GM19240 (cell line): ENCODE data around the gene OR5L2.
"Not testable (repeated sequence)": the region's sequence is repeated elsewhere in the genome, so short reads cannot be mapped to it uniquely, and the experiment has no call there.

Source experiments
- DNase-seq: peaks from one replicate; pipeline ENCODE4 v3.0.0; 2011; ENCODE audit warnings: low spot score; ENCODE audit not compliant: insufficient read length

OR5L2 gene

DNA sequence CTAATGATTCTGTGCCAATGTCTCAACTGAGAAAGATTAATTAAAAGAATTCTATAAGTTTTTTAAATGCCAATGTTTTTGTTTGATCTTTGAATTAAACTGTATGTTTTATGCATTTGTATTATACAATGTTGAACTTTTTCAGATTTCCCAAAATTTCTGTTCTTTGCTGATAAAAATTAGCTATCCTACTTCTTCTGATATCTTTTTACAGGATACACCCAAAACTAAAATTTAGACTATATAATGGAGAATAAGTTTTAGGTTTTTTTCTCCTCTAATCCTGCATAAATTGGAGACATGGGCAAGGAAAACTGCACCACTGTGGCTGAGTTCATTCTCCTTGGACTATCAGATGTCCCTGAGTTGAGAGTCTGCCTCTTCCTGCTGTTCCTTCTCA lies at the start of gene OR5L2:
TSS of gene OR5L2 (plus strand) at position 301 of the 400 bp plus-strand sequence. CDS start at position 301, 0 bp downstream.
- no peak for DNase-seq

DNA sequence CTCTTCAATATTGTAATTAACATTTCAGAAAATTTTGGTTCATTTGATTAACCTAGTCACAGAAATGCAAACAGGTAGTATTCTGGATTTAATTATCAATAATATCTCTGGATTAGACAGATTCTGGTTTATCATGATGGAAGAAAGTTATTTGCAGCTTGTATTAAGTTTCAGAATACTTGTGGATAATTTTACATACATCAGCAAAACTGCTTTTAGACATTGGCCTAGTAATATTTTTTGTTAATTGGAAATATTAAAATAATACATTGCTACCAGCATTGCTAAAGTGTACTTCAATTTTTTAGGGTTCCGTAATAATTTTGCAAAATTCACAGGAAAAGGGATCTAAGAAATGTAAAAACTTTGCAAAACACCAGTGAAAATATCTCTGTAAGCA lies 35.4 kb upstream of the OR5L2 start:
- DNase-seq: no peak

DNA sequence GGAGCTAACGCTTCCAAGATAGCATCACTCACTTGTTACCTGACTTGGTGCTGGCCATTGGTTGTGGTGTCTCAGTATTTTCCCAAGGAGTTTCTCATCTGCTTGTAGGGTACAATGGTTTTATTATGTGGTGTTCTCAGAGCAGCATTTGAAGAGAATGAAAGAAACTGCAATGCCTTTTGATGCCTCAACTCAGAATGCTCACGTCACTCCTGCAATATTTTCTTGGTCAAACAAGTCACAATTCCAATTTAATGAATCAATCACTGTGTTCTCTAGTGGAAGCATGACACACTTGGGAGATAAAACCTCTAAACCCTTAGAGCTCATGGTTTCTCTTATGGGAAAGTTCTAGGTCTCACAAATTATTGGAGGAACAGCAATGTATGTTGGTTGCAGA lies 33.7 kb upstream of the OR5L2 start:
- DNase-seq: no peak

DNA sequence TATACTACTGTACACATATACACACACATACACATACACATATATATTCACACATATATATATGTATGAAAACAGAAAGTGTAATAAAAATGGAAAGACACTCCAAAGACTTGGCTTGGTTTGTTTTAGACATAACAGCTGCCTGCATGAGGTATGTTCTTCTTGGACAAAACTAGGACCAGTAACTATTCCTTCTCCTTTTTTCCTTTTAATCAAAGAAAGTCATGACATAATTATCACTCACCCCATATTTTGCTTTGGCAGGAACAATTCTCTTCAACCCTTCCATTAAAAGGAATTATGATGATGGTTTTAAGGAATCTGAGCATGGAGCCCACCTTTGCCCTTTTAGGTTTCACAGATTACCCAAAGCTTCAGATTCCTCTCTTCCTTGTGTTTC lies 31.8 kb upstream of the OR5L2 start, which contains the start of gene OR5D14:
TSS of gene OR5D14 (plus strand) at position 301 of the 400 bp plus-strand sequence. CDS start at position 301, 0 bp downstream.
- DNase-seq: no peak

DNA sequence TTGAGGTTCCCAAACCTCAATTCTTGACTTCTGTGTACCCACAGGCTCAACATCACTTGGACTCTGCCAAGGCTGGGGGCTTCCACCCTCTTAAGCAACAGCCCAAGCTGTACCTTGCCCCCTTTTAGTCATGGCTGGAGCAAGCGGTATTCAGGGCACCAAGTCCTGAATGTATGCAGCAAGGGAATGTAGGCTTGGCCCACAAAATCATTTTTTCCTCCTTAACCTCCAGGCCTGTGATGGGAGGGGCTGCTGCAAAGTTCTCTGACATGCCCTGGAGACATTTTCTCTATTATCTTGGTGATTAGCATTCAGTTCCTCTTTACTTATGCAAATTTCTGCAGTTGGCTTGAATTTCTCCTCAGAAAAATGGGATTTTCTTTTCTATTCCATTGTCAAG lies 20.8 kb upstream of the OR5L2 start:
- DNase-seq: no peak

DNA sequence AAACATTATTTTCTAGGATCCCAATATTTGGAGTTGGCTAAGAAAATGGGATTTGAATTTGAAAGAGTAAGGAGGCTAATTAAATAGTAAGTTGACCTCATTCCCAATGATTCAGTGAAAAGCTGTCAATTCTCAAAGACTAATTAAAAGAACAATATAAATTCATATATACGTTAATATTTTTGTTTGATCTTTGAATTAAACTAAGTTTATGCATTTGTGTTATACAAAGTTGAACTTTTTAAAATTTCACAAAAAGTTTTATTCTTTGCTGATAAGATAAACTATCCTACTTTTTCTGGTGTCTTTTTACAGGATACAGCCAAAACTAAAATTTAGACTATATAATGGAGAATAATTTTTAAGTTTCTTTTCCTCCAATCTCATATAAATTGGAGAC lies 16.0 kb upstream of the OR5L2 start, which contains the start of gene OR5L1:
TSS of gene OR5L1 (plus strand) at position 301 of the 400 bp plus-strand sequence. CDS start 100 bp downstream, outside the sequence.
- DNase-seq: no peak

DNA sequence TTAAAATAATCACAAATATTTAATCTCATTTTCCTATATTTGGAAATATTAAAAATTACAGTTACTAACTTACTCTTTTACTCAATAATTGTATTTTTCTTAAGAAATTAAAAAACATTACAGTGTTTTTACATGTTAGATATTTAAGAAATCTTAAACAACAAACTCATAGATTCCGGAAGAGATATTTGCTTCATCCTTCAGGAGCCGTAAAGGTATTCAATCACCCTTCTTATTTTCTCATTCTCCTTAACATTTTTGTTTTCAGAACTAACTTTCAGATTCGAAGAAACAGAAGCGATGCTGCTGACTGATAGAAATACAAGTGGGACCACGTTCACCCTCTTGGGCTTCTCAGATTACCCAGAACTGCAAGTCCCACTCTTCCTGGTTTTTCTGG lies 7.7 kb upstream of the OR5L2 start, which contains the start of gene OR5D18:
TSS of gene OR5D18 (plus strand) at position 301 of the 400 bp plus-strand sequence. CDS start at position 301, 0 bp downstream.
- no peak for DNase-seq

DNA sequence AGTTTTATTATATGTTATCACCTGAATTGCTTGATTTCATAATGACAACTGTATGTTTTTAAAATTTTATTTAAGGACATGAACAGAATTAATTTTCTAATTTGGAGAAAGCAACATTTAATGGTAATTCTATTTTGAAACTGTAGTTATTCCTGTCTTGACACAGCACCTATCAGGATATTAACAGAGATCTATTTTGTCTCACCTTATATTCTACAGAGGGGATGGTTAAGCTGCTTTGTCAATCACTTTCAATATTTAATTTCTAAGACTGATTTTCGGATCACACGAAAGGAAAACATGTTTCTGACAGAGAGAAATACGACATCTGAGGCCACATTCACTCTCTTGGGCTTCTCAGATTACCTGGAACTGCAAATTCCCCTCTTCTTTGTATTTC lies 11.4 kb downstream of the OR5L2 start, which contains the start of gene OR5D16:
TSS of gene OR5D16 (plus strand) at position 301 of the 400 bp plus-strand sequence. CDS start at position 301, 0 bp downstream.
- no peak for DNase-seq

DNA sequence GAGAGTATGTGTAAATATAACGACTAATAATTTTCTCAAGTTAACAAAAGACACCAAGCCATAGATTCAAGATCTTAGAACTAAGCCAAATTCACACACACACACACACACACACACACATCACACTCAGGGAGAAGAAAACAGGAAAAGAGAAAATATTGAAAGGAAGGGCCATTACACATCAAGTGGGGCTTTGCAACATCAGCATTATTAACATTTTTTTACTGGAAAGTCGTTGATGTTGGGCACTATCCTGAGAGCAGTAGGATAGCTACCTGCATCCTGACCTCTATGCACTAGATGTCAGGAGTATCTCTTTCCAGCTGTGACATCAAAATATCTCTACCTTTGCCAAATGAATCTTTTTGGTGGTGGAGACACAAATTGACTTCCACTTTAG lies 20.4 kb downstream of the OR5L2 start:
- DNase-seq: no peak

DNA sequence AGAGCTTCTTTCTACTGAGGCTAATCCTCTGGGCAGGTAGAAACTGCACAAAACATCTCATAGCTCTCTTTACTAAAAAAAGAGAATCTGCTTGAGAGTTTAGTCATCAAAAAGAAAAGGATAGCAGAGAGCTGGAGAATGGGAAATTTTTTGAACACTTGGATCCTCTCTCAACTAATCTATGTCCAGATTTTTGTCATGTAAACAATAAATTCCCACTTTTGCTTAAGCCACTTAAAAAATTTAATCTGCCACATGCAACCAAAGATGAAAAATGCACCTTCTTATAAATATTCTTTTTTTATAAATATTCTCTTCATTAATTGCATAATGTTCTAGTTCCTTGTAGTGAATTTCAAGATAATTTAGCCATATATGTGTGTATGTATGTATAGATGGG lies 22.0 kb downstream of the OR5L2 start:
- no peak for DNase-seq

DNA sequence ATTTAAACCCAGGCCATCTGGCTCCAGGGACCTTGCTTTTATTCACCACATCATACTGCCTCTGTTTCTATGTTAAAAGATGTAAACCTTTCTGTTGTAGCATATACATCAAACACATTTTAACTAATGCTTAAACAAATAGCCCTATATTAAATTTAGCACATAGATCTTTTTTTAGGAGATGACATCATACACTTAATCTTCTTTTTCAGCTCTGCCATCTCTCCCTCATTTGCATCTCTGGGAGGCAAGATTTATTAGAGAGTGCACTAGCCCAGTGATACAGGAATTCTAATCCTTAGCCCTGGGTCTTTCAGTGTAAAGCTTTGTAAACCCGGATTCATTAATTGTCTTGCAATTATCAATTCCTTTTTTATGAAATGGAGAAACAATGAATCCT lies 25.1 kb downstream of the OR5L2 start:
- no peak for DNase-seq

DNA sequence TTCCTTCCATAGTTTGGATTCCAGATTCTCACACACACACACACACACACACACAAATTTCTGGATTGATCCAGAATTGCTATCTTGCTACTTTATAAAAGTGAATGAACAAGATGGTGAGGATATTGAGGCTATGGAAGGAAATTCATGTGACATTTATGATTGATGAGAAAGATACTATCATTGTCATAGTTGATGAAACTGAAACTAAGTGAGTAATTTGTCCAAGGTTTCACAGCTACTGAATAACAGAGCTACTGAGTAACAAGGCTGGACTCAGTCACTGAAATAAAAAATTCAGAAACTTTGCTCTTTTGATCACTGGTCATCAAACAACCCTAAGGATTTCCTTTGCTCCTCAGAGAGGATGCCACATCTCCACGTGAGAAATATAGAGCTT lies 27.7 kb downstream of the OR5L2 start:
- DNase-seq: no peak

DNA sequence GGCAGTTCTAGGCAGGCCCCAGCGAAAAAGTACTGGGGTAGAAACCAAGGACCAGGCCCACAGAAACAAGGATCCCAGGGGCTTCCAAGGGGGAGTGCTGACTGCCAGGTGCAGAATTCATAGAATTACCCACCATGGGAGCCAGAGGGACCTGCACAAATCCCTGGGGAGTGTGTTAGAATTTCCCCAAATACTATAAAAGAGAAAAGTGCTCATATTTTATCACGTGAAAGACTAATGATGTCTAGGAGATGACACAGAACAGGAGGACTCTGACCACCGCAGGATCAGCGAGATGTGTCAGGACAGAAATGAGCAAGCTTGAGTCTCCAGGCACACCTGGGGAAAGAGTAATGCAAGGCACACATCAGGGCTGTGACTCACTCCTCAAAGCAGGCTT lies 40.3 kb downstream of the OR5L2 start:
- not testable (repeated sequence) for DNase-seq

DNA sequence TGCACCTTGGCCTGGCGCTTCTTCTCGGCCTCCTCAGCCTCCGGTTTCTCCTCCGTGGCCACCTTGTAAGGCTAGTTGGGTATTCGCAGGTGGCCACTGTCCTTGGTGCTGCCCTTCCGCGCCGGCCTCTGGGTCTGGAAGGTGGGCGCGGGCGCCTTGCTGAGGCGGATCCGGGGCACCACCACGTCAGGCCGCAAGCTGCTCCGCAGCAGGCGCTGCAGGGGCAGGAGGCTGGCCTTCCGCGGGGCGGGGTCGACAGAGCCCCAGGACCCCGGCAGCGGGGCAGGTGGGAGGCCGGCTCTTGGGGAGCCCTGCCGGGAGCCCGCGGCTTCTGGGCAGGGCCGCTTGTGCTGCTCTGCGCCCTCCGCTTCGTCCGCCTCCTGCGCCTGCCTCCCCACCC lies 45.7 kb downstream of the OR5L2 start:
- DNase-seq: not testable (repeated sequence)

DNA sequence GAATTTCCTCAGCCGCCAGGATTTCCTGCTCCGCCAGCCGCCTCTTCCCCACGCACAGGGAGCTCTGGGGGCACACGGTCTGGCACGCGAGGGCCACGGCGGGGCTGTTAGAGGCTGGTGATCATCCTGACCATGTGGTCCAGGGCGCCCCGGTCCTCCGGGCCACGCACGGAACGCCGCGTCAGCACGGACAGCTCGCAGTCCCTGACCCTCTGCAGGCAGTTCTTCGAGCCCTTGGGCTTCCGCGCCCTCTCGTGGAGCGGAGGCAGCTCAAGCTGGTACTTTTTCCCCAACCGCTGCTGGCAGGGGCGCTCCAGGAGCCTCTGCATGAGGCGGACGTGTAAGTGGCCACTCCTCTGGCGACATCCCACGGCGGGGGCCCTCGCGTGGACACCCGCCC lies 46.1 kb downstream of the OR5L2 start:
- DNase-seq: not testable (repeated sequence)
